ENCODE results near the gene CGB3. TPM values are rescaled to one million over a fixed set of nuclear protein-coding genes. Genes with fewer than 3 reads are reported as not detected.
"Not testable (repeated sequence)": the region's sequence is repeated elsewhere in the genome, so short reads cannot be mapped to it uniquely, and the experiment has no call there.

Gene CGB3
- total RNA-seq, 1 donor from 2014 or later = not detected

GRCh38 chr19:49038111-49038510 lies 14.0 kb upstream of the CGB3 start:
- not testable (repeated sequence) for DNase-seq (ENCODE audit: low spot score); H3K27ac Mint-ChIP-seq (ENCODE audit: unreplicated experiment); H3K4me1 Mint-ChIP-seq (ENCODE audit: unreplicated experiment); H3K9me3 Mint-ChIP-seq (ENCODE audit: unreplicated experiment); H3K4me3 Mint-ChIP-seq (ENCODE audit: unreplicated experiment); H3K36me3 Mint-ChIP-seq (ENCODE audit: low read depth, unreplicated experiment)
- H3K27me3 Mint-ChIP-seq (ENCODE audit: unreplicated experiment) = peaks cover 13% of the 10 kb centered on the region

- H3K4me3 Mint-ChIP-seq (ENCODE audit: unreplicated experiment) = not testable (repeated sequence)
Measured at GRCh38 chr19:49036815-49037214, 12.7 kb upstream of the CGB3 start, which contains the start of gene CGB1. CGB1 (minus strand) TSS chr19:49036895; CDS start chr19:49036711, 184 bp downstream.

GRCh38 chr19:49031642-49032301 lies 7.6 kb upstream of the CGB3 start, which contains the start of gene CGB2:
CGB2 (plus strand) TSS chr19:49031890; CDS start chr19:49032096, 206 bp downstream.
- not testable (repeated sequence) for H3K4me1 Mint-ChIP-seq (ENCODE audit: unreplicated experiment); H3K36me3 Mint-ChIP-seq (ENCODE audit: low read depth, unreplicated experiment); H3K9me3 Mint-ChIP-seq (ENCODE audit: unreplicated experiment); H3K27me3 Mint-ChIP-seq (ENCODE audit: unreplicated experiment); H3K27ac Mint-ChIP-seq (ENCODE audit: unreplicated experiment); DNase-seq (ENCODE audit: low spot score); H3K4me3 Mint-ChIP-seq (ENCODE audit: unreplicated experiment)
- TF ChIP-seq CTCF (IDR thresholded peaks at IDR 0.05; ENCODE audit: unreplicated experiment) = peak; percentile 72

More at GRCh38 chr19:49036815-49037214, 12.7 kb upstream of the CGB3 start, which contains the start of gene CGB1:
- H3K27me3 Mint-ChIP-seq (ENCODE audit: unreplicated experiment); H3K36me3 Mint-ChIP-seq (ENCODE audit: low read depth, unreplicated experiment); H3K9me3 Mint-ChIP-seq (ENCODE audit: unreplicated experiment); DNase-seq (ENCODE audit: low spot score); H3K4me1 Mint-ChIP-seq (ENCODE audit: unreplicated experiment); H3K27ac Mint-ChIP-seq (ENCODE audit: unreplicated experiment): not testable (repeated sequence)
- peak; percentile 72 for TF ChIP-seq CTCF (IDR thresholded peaks at IDR 0.05; ENCODE audit: unreplicated experiment)

- H3K27ac Mint-ChIP-seq (ENCODE audit: unreplicated experiment); H3K36me3 Mint-ChIP-seq (ENCODE audit: low read depth, unreplicated experiment); H3K9me3 Mint-ChIP-seq (ENCODE audit: unreplicated experiment); H3K4me1 Mint-ChIP-seq (ENCODE audit: unreplicated experiment); H3K27me3 Mint-ChIP-seq (ENCODE audit: unreplicated experiment); DNase-seq (ENCODE audit: low spot score); H3K4me3 Mint-ChIP-seq (ENCODE audit: unreplicated experiment): not testable (repeated sequence)
Measured at GRCh38 chr19:49030323-49030722, 6.2 kb upstream of the CGB3 start.

- not testable (repeated sequence) for DNase-seq (ENCODE audit: low spot score); H3K4me1 Mint-ChIP-seq (ENCODE audit: unreplicated experiment); H3K27me3 Mint-ChIP-seq (ENCODE audit: unreplicated experiment); H3K36me3 Mint-ChIP-seq (ENCODE audit: low read depth, unreplicated experiment); H3K4me3 Mint-ChIP-seq (ENCODE audit: unreplicated experiment); H3K27ac Mint-ChIP-seq (ENCODE audit: unreplicated experiment); H3K9me3 Mint-ChIP-seq (ENCODE audit: unreplicated experiment)
Measured at GRCh38 chr19:49029749-49030148, 5.6 kb upstream of the CGB3 start.

- H3K27me3 Mint-ChIP-seq (ENCODE audit: unreplicated experiment); H3K36me3 Mint-ChIP-seq (ENCODE audit: low read depth, unreplicated experiment); H3K4me3 Mint-ChIP-seq (ENCODE audit: unreplicated experiment); H3K27ac Mint-ChIP-seq (ENCODE audit: unreplicated experiment); H3K9me3 Mint-ChIP-seq (ENCODE audit: unreplicated experiment); DNase-seq (ENCODE audit: low spot score); H3K4me1 Mint-ChIP-seq (ENCODE audit: unreplicated experiment): not testable (repeated sequence)
Measured at GRCh38 chr19:49028686-49029085, 4.6 kb upstream of the CGB3 start.

- not testable (repeated sequence) for DNase-seq (ENCODE audit: low spot score); H3K4me1 Mint-ChIP-seq (ENCODE audit: unreplicated experiment); H3K9me3 Mint-ChIP-seq (ENCODE audit: unreplicated experiment); H3K36me3 Mint-ChIP-seq (ENCODE audit: low read depth, unreplicated experiment); H3K4me3 Mint-ChIP-seq (ENCODE audit: unreplicated experiment); H3K27me3 Mint-ChIP-seq (ENCODE audit: unreplicated experiment); H3K27ac Mint-ChIP-seq (ENCODE audit: unreplicated experiment)
Measured at GRCh38 chr19:49025599-49025998, 1.5 kb upstream of the CGB3 start.

- H3K27me3 Mint-ChIP-seq (ENCODE audit: unreplicated experiment); H3K4me1 Mint-ChIP-seq (ENCODE audit: unreplicated experiment); DNase-seq (ENCODE audit: low spot score); H3K9me3 Mint-ChIP-seq (ENCODE audit: unreplicated experiment); H3K4me3 Mint-ChIP-seq (ENCODE audit: unreplicated experiment); H3K36me3 Mint-ChIP-seq (ENCODE audit: low read depth, unreplicated experiment); H3K27ac Mint-ChIP-seq (ENCODE audit: unreplicated experiment): not testable (repeated sequence)
Measured at GRCh38 chr19:49025088-49025487, 955 bp upstream of the CGB3 start.
